GF-D8 (cell line): ENCODE data around the gene BCAS4.
"Not testable (repeated sequence)": the region's sequence is repeated elsewhere in the genome, so short reads cannot be mapped to it uniquely, and the experiment has no call there.

Source experiments
- DNase-seq: peaks from one replicate; lab custom pipeline; 2025; lab: John Stamatoyannopoulos, UW

The BCAS4 gene

DNA sequence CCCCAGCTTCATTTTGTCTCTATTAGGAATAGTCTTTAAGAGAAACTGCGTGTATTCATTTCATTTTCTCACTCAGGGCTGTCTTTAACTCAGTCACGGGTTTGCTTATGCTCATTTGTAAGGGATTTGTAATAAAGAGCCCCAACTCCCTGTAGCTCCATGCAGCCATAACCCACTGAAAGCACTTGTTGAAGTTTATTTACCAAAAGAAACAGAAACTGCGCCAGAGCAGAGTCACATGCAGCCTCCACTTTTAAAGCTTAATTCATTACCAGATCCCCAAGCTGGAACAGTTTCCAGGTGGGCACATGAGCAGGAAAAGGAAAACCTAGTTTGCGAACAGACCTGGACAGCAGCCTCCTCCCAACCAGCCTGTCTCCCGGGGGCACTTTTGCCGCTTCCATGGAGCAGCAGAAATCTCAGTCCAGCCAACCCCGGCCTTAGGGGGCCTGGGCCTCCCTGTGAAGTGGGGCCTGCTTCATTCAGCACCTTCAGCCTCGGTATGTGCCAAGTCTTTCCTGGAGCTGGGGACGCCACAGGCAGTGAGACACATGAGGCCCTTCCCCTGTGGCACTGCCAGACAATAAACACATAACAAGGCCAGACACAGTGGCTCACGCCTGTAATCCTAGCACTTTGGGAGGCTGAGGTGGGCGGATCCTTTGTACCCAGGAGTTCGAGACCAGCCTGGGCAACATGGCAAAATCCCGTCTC, 4.5 kb downstream of the BCAS4 start:
- no peak for DNase-seq

DNA sequence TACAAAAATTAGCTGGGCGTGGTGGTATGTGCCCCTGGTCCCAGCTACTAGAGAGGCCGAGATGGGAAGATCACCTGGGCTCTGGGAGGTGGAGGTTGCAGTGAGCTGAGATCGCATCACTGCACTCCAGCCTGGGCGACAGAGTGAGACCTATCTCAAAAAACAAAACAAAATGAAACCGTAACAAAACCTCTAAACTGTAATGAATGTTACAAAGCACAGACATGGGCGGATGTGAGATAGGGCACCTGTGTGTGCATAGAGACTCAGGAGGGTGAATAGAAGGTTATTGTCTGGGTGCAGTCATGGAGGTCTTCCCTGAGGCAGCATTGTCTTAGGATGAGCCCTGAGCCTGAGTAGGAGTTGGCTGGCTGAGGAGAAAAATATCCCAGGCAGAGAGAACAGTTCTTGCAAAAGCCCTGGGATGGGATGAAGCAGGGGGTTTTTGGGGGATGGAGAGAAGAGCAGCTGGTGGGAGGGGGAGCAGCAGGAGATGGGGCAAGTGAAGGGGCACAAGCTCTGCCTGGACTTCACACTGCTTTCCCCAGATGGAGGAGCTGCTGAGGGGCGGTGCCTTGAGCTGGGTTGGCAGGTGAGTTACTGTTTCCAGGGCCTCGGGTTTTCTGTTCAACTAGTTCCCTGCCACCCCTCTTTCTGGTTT, 5.2 kb downstream of the BCAS4 start:
- no peak for DNase-seq

DNA sequence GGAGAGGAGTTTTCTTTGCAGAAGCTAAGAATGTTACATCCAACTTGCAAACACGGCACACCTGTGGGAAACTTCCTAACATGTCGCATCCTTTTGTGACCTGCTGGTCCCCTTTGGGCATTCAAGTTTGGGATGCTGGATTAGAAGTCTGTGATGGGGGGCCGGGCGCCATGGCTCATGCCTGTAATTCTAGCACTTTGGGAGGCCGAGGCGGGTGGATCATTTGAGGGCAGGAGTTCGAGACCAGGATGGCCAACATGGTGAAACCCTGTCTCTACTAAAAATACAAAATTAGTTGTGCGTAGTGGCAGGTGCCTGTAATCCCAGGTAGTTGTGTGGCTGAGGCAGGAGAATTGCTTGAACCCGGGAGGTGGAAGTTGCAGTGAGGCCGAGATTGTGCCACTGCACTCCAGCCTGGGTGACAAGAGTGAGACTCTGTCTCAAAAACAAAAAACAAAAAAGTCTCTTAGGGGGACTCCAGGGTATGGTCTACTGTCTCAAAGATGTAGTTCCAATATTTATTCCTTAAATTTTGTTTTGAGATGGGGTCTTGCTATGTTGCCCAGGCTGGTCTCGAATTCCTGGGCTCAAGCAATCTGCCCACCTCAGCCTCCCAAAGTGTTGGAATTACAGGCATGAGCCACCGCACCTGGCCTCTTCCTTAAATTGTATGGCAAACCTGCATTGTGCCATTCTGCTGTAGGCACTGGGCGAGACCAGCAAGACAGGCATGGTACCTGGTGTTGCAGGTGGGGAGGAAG, 6.3 kb downstream of the BCAS4 start:
- not testable (repeated sequence) for DNase-seq

DNA sequence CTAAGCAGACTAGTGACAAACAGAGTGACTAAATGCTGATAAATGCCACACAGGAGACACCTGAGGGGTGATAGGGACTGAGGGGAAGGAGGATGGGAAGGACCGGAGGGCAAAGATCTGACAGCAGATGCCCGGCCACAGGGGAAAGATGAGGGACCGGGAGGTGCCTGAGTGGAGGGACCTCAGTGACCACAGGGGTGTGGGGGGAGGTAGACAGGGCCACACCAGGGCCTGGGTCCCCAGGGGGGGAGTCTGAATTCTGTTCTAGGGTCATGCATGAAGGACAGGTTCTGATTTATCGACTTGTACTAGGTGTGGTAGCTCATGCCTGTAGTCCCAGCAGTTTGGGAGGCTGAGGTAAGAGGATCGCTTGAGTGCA, 6.9 kb downstream of the BCAS4 start:
- DNase-seq, result no peak

DNA sequence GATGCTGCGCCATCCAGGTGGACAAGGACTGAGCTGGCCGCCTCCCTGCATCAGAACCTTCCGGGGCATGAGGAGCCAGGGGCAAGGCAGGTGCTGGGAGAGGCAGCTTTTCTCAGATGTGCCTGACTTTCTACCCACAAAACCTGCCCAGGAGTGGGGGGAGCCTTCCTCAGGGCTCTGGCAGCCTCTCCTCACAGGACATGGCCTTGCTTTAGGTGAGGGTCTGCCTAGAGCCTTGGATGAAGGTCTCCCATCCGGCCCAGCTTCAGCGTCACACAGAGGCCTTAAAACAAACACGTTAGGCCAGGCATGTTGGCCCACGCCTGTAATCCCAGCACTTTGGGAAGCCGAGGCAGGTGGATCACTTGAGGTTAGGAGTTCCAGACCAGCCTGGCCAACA, 7.4 kb downstream of the BCAS4 start:
- DNase-seq, result no peak

DNA sequence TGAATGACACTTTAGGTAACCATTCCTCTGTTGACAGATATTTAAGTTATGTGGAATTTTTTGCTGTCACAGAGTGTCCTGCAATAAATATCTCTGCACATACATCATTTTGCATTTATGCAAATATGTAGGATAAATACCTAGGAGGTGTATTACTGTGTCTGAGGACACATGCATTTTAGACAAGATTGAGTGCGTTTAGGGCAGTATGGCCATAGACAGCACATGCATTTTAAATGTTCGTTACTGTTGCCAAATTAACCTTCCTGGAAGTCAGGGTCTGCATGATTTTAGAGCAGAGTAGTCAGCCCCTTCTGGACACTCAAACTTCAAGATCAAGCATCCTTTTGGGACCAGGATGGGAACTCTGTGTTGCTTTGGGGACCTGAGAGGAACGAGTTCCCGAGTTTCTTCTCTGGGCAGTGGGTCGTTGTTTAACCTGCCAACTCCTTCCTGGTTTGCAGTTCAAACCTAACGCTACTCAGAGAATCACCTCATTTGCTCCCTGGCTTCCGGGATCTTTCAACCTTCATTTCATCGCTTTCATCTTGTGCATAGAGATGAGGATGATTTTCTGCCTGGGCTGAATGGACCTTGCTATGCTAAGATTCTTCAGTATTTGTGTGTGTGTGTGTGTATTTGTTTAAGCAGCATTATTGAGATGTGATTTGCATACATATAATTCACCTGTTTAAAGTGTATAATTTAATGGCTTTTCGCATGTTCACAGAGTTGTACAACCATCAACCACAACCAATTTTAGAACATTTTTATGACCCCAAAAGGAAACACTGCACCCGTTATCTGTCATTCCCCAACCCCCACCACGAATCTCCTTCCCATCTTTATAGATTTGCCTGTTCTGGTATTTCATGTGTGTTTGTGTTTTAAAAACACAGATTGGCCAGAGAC, 9.8 kb downstream of the BCAS4 start:
- no peak for DNase-seq

DNA sequence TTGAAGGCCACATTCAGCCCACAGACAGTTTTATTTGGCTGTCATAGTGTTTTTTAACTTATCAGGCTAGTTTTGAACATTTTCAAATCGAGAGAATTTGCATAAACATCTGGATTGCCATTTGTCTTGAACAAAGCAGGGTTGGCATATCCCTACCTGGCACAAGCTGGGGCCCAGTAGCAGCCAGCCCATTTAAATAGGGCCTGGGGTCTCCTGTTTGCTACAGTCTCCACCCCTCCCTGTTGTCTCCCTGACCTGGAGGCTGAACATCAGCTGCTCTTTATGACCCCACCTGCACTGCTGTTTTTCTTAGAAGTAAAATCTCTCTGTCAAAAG, 10.5 kb downstream of the BCAS4 start:
- DNase-seq, result no peak

DNA sequence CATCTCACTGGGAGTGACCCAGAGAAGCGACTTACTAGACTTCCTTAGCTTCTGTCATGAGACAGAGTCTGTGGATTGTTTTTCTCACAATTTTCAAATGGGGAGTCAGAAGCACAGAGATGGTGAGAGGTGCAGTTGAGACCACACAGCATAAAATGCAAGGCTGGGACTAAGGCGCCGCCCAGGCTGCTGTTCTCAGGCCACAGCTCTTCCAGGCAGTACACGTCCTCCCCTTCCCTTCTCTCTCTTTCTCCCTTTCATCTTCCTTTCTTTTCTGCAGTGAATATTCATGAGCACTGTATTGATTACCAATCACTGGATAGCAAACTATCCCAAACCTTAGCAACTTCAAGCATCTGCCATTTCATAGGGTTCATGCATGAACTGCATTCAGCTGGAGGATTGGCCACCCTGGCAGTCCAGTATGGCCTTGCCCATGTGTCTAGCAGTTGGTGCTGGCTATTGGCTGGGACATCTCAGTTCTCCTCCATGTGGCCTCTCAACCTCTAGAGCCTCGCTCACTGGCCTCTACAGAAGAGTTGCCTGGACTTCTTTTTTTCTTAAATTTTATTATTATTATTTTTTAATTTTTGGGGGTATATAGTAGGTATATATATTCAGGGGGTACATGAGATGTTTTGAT, 11.4 kb downstream of the BCAS4 start:
- no peak for DNase-seq

DNA sequence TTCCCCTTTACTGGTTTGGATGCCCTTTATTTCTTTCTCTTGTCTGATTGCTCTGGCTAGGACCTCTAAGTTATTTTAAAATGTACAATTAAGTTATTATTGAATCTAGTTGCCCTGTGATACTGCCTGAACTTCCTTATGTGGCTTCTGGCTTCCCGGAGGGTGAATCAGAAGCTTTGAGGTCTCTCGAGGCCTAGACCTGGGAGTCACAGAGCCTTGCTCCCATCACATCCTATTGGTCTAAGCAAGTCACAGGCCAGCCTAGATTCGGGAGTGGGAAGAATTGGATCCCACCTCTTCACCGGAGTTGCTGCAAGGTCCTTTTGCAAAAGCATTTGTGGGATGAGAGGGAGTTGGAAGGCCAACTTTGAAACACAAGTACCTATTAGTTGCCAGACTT, 15.2 kb downstream of the BCAS4 start:
- DNase-seq, result no peak

DNA sequence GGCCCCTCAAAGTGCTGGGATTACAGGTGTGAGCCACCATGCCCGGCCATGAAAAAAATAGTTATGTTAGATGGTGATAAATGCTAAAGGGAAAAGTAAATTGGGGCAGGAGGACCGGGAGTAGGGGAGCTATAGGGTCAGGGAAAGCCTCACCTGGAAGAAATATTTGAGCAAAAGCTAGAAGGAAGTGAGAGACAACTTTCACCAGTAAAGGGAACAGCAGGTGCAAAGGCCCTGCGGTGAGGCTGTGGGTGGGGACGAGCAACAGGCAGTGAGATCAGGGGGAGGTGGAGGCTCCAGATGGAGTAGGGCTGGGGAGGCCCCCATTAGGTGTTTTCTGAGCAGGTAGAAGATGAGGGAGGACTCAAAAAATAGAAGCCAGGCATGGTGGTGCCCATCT, 16.0 kb downstream of the BCAS4 start:
- DNase-seq, result no peak

DNA sequence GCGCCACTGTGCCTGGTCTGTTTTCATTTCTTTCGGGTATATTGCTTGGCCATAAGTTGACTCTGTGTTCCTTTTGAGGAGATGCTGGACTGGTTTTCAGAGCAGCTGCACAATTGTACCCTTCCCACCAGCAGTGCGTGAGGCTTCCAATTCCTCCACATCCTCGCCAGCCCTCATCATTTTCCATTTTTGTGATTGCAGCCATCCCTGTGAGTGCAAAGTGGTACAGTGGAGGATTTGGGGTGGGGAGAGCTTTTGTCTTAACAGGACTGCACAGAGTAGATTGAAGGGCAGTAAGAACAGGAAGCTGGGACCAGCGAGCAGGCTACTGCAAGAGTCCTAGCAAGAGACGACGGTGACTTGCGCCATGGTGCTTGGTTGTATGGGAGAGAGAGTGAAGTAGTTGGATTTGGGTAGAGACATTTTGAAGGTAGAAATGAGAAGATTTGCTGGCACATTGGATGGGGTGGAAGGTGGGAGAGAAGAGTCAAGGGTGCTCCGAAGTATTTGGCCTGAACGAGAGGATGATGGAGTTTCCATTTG, 18.3 kb downstream of the BCAS4 start:
- no peak for DNase-seq

DNA sequence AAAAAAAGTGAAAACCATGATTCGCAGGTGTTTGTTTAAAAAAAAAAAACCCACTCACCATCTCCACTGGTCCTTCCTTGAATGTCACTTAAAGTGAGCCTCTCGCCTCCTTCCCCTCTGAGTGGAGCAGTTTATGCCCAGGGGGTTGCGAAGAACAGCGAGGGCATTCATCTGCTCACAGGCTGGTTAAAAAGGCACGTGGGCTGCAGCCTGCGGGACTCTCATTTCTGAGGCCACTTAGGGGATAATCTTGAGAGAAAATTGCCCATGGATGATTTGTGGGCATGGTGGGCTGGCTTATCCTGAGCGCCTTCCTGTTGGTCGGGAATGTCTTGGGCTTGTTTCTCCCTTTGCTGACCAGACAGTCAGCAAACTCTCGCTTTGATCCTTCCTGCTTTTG, 18.9 kb downstream of the BCAS4 start:
- DNase-seq, result no peak

DNA sequence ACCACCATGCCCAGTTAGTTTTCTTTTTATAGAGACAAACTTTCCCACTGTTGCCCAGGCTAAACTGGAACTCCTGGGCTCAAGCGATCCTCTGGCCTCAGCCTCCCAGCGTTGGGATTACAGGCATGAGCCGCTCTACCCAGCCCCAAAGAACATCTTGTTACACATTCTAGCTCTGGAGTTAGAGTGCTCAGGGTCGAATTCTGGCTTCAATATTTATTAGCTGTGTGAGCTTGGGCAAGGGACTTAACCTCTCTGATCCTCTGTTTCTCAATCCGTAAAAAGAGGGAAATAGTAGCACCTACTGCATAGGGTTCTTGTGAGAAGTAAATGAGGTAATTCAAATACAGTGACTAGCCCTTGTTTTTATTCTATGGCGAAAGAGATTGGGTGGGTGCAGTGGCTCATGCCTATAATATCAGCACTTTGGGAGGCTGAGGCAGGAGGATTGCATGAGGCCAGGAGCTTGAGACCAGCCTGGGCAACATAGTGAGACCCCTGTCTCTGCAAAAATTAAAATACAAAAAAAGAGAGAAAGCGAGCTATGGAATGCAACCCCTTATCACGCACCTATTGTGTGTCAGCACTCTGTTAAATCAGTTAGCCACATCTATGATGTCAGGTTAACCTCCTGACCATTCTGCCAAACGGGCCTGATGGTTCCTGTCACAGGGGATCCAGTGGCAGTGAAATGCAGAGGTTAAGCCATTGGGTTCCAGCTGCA, 19.7 kb downstream of the BCAS4 start:
- no peak for DNase-seq

DNA sequence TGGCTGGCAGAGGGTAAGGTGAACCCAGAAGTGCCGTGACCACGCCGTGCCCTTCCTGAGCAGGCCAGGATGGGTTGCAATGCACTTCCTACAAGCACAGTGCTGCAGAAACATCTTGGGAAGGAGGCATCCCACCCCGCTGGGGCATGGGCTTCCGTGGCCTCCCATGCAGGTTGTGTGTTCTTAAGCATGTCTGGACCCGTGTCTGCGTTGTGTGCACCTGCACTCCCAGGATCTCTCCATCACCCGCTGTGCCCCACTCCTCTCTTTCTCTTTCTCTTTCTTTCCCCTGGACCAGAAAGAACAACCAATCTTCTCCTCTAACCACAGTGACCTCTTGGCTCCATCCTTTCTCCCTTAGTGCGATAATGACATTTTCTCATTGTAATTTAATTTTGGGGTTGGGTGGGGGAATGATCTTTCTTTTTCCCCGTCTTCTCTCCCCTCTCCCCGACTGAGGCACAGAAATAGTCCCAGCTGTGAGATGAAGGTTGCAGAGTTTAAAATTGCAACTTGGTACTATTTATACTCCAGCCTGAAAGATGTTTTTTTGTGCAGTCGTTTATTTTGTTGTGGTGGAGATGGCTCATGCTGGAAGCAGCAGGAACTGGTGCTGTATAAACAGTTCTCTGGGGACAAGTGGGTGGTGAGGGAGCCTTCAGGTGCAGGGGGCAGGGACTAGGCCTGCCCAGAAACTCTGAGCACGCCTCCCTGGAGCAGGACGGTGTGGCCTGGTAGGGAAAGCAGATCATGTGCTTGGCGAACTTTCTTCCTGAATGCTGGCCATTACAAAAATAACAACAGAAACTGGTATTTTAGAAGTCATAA, 20.5 kb downstream of the BCAS4 start:
- no peak for DNase-seq

DNA sequence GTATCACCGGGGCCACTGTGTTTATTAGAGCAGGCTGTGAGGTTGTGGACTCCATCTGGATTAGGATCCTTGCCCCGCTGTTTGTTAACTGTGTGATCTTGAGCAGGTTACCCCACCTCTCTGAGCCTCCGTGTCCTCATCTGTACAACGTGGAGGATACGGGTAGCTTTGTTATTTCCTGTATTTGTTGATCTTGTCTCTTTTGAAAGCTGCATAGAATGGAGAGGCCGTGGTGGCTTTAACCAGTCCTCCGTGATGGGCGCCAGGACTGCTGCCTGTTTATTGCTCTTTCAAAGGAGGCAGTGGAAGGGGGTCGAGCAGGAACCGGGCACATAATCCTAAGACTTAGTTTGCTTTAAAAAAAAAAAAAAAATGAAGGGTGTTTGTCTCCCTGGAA, 22.9 kb downstream of the BCAS4 start:
- no peak for DNase-seq

DNA sequence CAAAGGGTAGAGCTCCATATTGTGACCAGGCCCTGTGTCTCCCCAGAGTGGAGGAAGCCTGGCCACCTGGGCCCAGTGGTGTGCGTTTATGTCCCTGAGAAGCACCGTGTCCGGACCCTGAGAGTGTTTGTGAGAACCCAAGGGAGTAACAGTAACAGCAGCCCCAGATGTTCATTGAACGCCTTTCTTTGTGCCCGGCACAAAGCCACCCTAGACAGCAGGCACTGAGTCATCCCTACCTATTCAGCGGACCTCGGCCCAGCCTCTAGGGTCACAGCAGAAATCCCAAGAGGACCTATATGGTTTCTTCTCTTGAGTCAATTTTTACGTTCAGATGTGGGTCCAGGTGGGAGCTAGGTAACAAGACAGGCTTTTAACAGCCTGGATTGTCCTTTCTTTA, 24.5 kb downstream of the BCAS4 start:
- no peak for DNase-seq

DNA sequence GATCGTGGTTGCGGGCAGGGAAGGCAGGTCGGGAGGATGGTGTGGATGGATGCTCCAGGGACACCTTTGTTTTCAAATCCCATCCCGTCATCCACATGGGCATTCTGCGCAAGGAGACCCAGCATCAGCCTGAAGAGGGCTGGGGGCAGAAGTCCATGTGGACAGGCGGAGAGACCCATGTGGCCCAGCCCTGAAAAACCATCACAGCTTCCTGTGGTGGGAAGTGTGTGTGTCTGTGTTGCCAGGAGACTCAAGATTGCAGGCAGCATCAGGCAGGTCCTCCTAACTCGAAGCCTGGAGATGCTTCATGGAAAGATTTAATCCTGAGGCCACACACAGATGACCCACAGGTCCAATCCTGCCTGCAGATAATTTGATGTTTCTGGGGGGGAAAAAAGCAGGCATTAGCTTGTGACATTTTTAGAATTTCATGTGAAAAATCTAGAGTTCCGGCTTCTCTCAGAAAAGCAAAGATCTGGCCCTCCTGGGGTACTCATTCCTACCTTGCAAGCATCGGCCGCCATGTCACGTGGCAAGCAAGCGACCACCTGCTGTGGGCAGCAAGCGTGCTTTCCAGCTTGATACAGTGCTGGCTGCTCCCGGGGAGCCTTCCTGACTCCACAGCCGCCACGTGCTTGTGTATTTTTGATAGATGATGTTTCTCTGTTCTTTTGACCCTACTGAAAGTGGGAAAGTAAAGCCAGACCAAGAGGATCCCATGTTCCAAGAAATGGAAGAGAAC, 25.8 kb downstream of the BCAS4 start:
- no peak for DNase-seq

DNA sequence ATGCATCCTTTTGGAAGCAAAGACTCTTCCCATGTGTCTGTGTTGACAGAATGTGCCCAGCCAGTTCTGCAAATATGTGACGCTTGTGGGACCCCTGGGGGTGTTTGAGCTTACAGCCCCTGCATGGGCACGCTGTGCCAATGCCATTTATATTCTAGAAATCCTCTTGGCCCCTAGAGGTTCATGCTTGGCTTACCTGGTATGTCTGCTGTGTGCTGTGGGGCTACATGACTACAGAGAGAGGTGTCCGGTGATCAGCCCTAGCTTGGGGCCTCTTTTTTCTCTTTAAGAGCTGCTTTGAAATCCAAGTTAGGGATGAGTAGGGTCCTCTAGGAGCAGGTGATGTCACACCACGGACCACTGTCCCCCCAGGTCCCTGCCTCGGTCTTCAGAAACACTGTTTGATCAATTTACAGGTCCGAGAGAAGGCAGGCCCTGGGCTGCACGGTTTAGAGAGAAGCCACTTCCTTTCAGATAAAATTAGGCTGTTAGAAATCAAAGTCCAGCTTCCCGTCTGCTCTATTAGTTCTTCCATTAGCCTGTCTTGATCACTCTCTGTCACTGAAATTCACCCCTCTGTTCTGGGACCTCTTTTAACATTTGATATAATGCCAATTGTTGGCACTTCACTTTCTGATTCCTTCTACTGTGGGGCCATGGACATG, 26.5 kb downstream of the BCAS4 start:
- DNase-seq, result no peak

DNA sequence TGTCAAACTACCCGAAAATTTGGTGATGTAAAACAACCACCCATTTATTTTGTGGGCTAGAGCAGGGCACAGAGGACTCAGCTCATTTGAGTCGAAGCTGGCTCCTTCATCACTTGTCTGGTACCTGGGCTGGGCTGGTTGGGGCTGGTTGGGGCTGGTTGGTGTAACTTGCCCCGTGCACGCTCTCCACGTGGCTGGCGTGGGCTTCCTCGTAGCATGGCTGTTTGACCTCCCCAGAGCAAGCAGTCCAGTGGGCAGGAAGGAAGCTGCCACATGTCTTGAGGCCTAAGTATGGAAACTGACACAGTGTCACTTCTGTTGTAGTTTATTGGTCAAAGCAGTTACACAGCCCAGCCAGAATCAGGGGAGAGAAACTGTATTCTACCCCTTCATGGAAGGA, 27.1 kb downstream of the BCAS4 start:
- no peak for DNase-seq
